AG09309 (cell line): ENCODE measurements around the gene FRAS1.
A peak's percentile ranks its signal among the peaks of the same experiment; 100 is the strongest.
"Not testable (repeated sequence)": the region's sequence is repeated elsewhere in the genome, so short reads cannot be mapped to it uniquely, and the experiment has no call there.

Experiments
- DNase-seq: peaks from one replicate; pipeline ENCODE4 v3.0.0-alpha.2; 2010; ENCODE audit warnings: low read depth
- H3K4me3 ChIP-seq: 2 replicates; pipeline ENCODE4 v1.5.1; 2011; ENCODE audit warnings: mild to moderate bottlenecking, low read depth, low read length, moderate library complexity; ENCODE audit not compliant: control insufficient read depth
- TF ChIP-seq, protein P1 (sequence below): IDR thresholded peaks from 2 replicates; pipeline ENCODE4 v1.5.1; 2011; ENCODE audit warnings: mild to moderate bottlenecking, low read depth, low read length, inconsistent platforms; ENCODE audit not compliant: insufficient read depth, control insufficient read depth; ENCODE audit errors: missing control alignments

The FRAS1 gene

DNA sequence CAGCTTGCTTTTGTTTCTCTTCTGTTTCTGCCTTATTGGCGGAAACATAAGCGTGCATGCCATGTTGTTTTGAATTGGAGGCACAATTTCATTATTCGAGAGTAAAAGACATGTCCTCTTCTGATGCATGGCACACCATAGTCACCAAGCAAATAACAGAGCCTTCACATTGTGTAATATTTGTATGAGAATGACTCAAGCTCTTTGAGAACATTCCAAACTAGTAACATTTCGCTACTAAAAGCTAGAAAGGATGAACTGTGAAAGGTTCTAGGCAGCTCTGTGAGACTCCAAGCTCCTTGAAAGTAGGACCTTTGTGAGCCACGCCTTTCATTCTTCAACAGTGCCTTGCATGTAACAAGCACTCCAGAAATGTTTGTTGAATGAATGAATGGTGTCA is 485.2 kb downstream of the FRAS1 start:
- TF ChIP-seq, protein P1, sequence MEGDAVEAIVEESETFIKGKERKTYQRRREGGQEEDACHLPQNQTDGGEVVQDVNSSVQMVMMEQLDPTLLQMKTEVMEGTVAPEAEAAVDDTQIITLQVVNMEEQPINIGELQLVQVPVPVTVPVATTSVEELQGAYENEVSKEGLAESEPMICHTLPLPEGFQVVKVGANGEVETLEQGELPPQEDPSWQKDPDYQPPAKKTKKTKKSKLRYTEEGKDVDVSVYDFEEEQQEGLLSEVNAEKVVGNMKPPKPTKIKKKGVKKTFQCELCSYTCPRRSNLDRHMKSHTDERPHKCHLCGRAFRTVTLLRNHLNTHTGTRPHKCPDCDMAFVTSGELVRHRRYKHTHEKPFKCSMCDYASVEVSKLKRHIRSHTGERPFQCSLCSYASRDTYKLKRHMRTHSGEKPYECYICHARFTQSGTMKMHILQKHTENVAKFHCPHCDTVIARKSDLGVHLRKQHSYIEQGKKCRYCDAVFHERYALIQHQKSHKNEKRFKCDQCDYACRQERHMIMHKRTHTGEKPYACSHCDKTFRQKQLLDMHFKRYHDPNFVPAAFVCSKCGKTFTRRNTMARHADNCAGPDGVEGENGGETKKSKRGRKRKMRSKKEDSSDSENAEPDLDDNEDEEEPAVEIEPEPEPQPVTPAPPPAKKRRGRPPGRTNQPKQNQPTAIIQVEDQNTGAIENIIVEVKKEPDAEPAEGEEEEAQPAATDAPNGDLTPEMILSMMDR: no peak
- H3K4me3 ChIP-seq: no peak overlapping the region
- no peak for DNase-seq

DNA sequence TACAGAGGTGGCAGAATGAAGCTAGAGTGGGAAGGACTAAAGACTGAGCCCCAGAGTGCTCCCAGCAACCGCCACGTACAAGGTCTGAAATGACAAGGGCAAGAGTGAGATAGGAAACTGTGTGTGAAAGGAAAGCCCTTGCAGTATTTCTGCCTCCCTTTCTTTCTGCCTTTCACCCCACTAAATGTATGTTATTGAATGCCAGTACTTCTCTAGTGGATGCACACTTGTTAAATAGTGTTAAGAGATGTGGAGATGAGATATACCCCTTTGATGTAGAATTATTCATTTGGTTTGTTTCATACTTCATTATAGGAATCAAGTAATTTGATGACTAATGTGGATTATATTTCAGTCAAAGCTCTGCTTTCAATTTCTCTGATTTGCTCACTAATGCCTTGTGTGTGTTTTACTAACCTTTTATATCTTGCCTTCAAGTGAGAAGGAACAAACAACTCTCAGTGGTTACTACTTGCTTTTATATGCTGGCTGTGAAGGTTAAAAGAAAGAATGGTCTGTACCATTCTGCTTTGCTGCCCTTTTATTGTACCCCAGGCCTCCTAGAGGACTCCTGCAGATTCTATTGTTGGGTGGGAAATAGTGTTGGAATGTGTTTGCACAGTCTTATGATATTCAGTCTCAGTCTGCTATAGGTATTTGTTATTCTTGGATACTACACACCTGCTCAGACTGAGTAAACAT is 486.5 kb downstream of the FRAS1 start:
- TF ChIP-seq, protein P1: no peak
- no peak for DNase-seq
- H3K4me3 ChIP-seq: no peak overlapping the region

DNA sequence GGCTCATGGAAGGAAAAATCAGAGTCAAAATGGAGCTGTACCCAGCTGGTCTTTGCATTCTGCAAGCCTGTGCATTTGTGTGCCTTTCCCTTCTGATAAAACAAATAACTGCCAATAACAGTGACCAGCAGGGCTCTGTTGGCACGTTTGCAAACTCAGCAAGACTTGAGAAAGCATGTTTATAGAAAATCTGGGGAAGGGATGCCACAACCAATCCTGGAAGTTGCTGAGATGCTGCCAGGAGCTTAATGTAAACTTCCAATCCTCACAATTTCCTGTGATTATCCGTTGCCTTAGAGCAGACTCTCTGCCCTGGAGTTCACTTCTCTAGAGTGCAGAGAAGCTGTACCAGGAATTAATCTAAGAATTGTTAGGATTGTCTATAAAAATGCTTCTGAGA is 487.6 kb downstream of the FRAS1 start:
- DNase-seq: no peak
- H3K4me3 ChIP-seq: no peak overlapping the region
- TF ChIP-seq, protein P1: no peak

GRCh38 chr4:78545275-78546246 is 488.4 kb downstream of the FRAS1 start:
- DNase-seq: no peak
- no peak overlapping the region for H3K4me3 ChIP-seq
- TF ChIP-seq, protein P1: no peak

GRCh38 chr4:78547899-78548298 is 490.8 kb downstream of the FRAS1 start:
- H3K4me3 ChIP-seq, DNase-seq: not testable (repeated sequence)

DNA sequence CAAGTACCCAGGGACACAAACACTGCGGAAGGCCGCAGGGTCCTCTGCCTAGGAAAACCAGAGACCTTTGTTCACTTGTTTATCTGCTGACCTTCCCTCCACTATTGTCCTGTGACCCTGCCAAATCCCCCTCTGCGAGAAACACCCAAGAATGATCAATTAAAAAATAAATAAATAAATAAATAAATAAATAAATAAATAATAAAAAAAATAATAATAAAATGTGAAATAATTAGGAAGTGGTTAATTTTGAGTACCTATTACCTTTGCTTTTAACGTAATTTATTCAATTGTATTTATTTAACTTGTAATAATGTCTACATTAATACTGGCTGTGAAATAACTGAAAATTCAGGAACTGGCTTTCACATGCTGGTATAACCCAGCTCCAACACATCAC is 491.8 kb downstream of the FRAS1 start:
- H3K4me3 ChIP-seq, DNase-seq: not testable (repeated sequence)

GRCh38 chr4:78551420-78552351 is 494.6 kb downstream of the FRAS1 start, which contains the start of gene ANXA3:
TSS of gene ANXA3 (plus strand) at chr4:78551770. CDS start at chr4:78554474, 2,704 bp downstream.
- TF ChIP-seq, protein P1: no peak
- peak within 1 kb of the TSS; percentile 39 for H3K4me3 ChIP-seq
- no peak for DNase-seq
